OCI-LY1 (cell line): ENCODE data around the gene RNF151.

ENCODE experiments used
- H2AFZ ChIP-seq: fragments of 200-600 bp; sonication (generic), shearing (Covaris generic); 2 replicates; pipeline ENCODE4 v1.6.0; 2014; ENCODE audit warnings: antibody characterized with exemption, mild to moderate bottlenecking, low read length
- H3F3A ChIP-seq: fragments of 200-600 bp; sonication (generic), shearing (Covaris generic); 2 replicates; pipeline ENCODE4 v1.6.0; 2014; ENCODE audit warnings: mild to moderate bottlenecking, antibody characterized with exemption, low read length, moderate library complexity; ENCODE audit not compliant: insufficient read depth
- H3K27ac ChIP-seq: fragments of 200-600 bp; sonication (generic); 2 replicates; pipeline ENCODE4 v1.5.1; 2014; ENCODE audit warnings: low read length, mixed run types, mild to moderate bottlenecking, low read depth; ENCODE audit not compliant: poor library complexity, severe bottlenecking
- H3K27me3 ChIP-seq: fragments of 200-600 bp; sonication (generic); 2 replicates; pipeline ENCODE4 v1.6.0; 2014; ENCODE audit warnings: antibody characterized with exemption, mild to moderate bottlenecking, low read length, moderate library complexity; ENCODE audit not compliant: insufficient read depth
- H3K36me3 ChIP-seq: fragments of 200-600 bp; sonication (generic); 2 replicates; pipeline ENCODE4 v1.6.1; 2014; ENCODE audit warnings: mild to moderate bottlenecking, antibody characterized with exemption, low read length, moderate library complexity, mixed read lengths; ENCODE audit not compliant: insufficient read depth
- H3K4me1 ChIP-seq: fragments of 200-600 bp; sonication (generic); 2 replicates; pipeline ENCODE4 v1.5.1; 2014; ENCODE audit warnings: mild to moderate bottlenecking, low read length, moderate library complexity; ENCODE audit not compliant: insufficient read depth, severe bottlenecking
- H3K4me2 ChIP-seq: fragments of 200-600 bp; sonication (generic), shearing (Covaris generic); 2 replicates; pipeline ENCODE4 v1.6.1; 2014; ENCODE audit warnings: low read length
- H3K4me3 ChIP-seq: fragments of 200-600 bp; sonication (generic); 2 replicates; pipeline ENCODE4 v1.5.1; 2014; ENCODE audit warnings: low read length, low read depth, mild to moderate bottlenecking, mixed read lengths; ENCODE audit not compliant: poor library complexity, severe bottlenecking
- H3K79me2 ChIP-seq: fragments of 200-600 bp; shearing (Covaris generic); 2 replicates; pipeline ENCODE4 v1.6.1; 2016; ENCODE audit warnings: mixed run types, low read length, mixed read lengths; ENCODE audit not compliant: insufficient read depth
- H3K9ac ChIP-seq: fragments of 200-600 bp; sonication (generic), shearing (Covaris generic); 2 replicates; pipeline ENCODE4 v1.6.1; 2014; ENCODE audit warnings: mild to moderate bottlenecking, low read length, mixed read lengths
- H3K9me2 ChIP-seq: fragments of 200-600 bp; sonication (generic), shearing (Covaris generic); 2 replicates; pipeline ENCODE4 v1.6.1; 2014; ENCODE audit warnings: low read depth, mild to moderate bottlenecking, low read length, mixed read lengths
- H3K9me3 ChIP-seq: fragments of 200-600 bp; shearing (Covaris generic); 2 replicates; pipeline ENCODE4 v1.6.1; 2014; ENCODE audit warnings: low read length, mixed read lengths
- H4K20me1 ChIP-seq: fragments of 200-600 bp; sonication (generic), shearing (Covaris generic); 2 replicates; pipeline ENCODE4 v1.6.0; 2016; ENCODE audit warnings: mild to moderate bottlenecking, low read length; ENCODE audit not compliant: insufficient read depth
- EZH2 ChIP-seq: fragments of 200-600 bp; sonication (generic), shearing (Covaris generic); IDR thresholded peaks from 2 replicates; pipeline ENCODE4 v1.8.0; 2017; ENCODE audit warnings: borderline replicate concordance, mixed run types, mild to moderate bottlenecking, antibody characterized with exemption, low read length, moderate library complexity, mixed read lengths
- TF ChIP-seq, protein P1 (sequence below): fragments of 200-600 bp; sonication (generic), shearing (Covaris generic); IDR thresholded peaks from 2 replicates; pipeline ENCODE4 v1.5.1; 2017; ENCODE audit warnings: mild to moderate bottlenecking, antibody characterized with exemption, low read length, moderate library complexity, mixed read lengths

Gene RNF151

DNA sequence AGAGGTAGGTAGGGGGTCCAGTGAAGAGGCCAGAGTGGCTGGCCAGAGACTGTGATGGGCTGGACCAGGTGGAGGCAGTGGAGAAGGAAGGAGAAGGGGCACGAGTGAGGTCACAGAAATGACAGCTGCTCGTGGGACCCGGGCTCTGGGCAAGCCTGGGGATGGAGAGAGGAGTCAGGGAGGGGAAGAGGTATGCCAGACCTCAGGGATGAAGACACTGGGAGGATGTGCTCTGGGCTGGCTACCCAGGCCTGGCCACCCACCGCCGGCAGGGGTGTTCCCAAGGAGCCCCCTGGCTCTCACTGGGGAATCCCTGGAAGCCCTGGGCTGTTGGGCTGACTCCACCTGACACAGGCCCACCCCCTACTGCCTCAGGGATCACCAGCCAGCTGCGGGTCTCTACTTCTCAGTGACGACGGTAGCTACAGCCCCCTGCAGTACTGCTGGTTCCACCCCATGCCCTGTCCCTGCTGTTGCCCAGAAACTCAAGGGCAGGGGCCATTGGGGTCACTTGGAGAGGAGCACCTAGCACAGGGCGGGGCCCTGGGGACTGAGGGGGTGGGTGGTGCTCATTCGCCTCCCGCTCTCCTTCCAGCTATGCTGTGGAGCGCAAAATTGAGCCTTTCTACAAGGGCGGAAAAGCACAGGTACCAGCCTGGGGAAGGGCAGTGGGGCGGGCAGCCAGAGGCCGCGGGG lies 7.0 kb downstream of the RNF151 start:
- Histone ChIP-seq H3K9ac (no peak overlapping the region; the same call in 1 of the 2 replicates), H3K27me3 (no peaks in the 10 kb centered on the region), H3F3A (no peaks in the 10 kb centered on the region), H4K20me1 (no peaks in the 10 kb centered on the region), H3K27ac (no peak overlapping the region), H3K9me2 (no peaks in the 10 kb centered on the region), H3K4me1 (peaks cover 27% of the 10 kb centered on the region), H3K36me3 (peaks cover 46% of the 10 kb centered on the region), H3K79me2 (peaks cover 4% of the 10 kb centered on the region; the same call in 1 of the 2 replicates), H3K4me3 (peak overlapping the region; percentile 95), H3K9me3 (no peaks in the 10 kb centered on the region), H2AFZ (no peak overlapping the region), H3K4me2 (peak overlapping the region; percentile 86)
- TF ChIP-seq, protein P1, sequence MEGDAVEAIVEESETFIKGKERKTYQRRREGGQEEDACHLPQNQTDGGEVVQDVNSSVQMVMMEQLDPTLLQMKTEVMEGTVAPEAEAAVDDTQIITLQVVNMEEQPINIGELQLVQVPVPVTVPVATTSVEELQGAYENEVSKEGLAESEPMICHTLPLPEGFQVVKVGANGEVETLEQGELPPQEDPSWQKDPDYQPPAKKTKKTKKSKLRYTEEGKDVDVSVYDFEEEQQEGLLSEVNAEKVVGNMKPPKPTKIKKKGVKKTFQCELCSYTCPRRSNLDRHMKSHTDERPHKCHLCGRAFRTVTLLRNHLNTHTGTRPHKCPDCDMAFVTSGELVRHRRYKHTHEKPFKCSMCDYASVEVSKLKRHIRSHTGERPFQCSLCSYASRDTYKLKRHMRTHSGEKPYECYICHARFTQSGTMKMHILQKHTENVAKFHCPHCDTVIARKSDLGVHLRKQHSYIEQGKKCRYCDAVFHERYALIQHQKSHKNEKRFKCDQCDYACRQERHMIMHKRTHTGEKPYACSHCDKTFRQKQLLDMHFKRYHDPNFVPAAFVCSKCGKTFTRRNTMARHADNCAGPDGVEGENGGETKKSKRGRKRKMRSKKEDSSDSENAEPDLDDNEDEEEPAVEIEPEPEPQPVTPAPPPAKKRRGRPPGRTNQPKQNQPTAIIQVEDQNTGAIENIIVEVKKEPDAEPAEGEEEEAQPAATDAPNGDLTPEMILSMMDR, result no peak
- no peak for TF ChIP-seq EZH2

DNA sequence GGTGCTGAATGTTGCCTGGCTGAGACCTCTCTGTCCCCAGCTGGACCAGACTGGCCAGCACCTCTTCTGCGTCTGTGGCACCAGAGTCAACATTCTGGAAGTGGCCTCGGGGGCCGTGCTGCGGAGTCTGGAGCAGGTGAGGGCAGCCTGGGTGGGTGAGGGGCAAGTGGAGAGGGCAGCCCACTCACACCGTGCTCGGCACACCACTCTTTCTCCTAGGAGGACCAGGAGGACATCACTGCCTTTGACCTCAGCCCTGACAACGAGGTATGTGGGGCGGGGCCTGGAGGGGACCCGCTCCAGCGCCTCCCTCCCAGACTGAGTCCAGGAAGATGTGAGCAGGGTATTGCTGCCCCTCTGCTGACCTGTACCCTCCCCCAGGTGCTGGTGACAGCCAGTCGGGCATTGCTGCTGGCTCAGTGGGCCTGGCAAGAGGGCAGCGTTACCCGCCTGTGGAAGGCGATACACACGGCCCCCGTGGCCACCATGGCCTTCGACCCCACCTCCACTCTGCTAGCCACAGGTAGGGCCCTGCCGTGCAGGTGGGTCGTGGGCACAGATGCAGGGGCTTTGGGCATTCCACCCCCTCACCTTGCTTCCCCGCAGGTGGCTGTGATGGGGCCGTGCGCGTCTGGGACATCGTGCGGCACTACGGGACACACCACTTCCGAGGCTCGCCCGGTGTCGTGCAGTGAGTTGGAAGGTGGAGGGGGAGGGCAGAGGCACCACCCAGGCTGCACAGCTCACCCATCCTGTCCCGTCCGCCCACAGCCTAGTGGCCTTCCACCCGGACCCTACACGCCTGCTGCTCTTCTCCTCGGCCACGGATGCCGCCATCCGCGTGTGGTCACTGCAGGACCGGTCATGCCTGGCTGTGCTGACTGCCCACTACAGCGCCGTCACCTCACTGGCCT lies 7.8 kb downstream of the RNF151 start:
- no peaks in the 10 kb centered on the region for H3K9me3 ChIP-seq
- peaks cover 49% of the 10 kb centered on the region for H3K36me3 ChIP-seq
- H3K4me1 ChIP-seq, result peaks cover 30% of the 10 kb centered on the region
- no peak overlapping the region for H3K4me2 ChIP-seq
- H3F3A ChIP-seq, result no peaks in the 10 kb centered on the region
- H3K9ac ChIP-seq, result no peak overlapping the region
- H2AFZ ChIP-seq, result no peak overlapping the region
- H3K9me2 ChIP-seq, result no peaks in the 10 kb centered on the region
- no peak overlapping the region for H3K4me3 ChIP-seq
- no peaks in the 10 kb centered on the region for H4K20me1 ChIP-seq
- no peaks in the 10 kb centered on the region for H3K27me3 ChIP-seq
- H3K79me2 ChIP-seq, result peaks cover 4% of the 10 kb centered on the region; the same call in 1 of the 2 replicates
- TF ChIP-seq, protein P1, result no peak
- TF ChIP-seq EZH2, result no peak
- H3K27ac ChIP-seq, result no peak overlapping the region

DNA sequence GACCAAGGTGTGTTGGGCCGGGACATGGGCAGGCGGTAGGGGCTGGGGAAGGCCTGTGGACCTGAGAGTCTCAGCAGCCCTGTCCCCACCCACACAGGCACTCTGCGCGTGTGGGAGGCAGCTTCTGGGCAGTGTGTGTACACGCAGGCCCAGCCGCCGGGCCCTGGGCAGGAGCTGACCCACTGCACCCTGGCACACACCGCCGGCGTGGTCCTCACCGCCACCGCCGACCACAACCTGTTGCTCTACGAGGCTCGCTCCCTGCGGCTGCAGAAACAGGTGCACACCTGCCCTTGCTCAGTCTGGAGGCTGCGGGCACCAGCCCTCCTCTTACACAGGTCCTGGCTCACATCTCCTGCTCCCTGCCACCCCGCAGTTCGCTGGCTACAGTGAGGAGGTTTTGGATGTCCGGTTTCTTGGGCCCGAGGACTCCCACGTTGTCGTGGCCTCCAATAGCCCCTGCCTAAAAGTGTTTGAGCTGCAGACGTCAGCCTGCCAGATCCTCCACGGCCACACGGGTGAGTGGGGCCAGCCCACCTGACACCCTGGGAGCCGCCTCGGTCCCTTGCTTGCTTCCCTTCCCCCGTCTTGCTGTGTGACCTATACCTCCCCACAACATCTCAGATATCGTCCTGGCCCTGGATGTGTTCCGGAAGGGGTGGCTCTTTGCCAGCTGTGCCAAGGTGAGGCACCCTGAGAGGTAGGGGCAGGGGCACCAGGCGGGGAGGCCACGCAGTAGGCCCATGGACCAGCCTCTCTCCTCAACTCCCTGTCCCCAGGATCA lies 9.0 kb downstream of the RNF151 start:
- Histone ChIP-seq H4K20me1 (no peaks in the 10 kb centered on the region), H3F3A (no peaks in the 10 kb centered on the region), H3K9me2 (no peaks in the 10 kb centered on the region), H2AFZ (no peak overlapping the region), H3K9me3 (no peaks in the 10 kb centered on the region), H3K79me2 (peaks cover 4% of the 10 kb centered on the region; the same call in 1 of the 2 replicates), H3K9ac (no peak overlapping the region), H3K4me2 (no peak overlapping the region), H3K4me1 (peaks cover 26% of the 10 kb centered on the region), H3K27ac (no peak overlapping the region), H3K27me3 (no peaks in the 10 kb centered on the region; the same call in 1 of the 2 replicates), H3K4me3 (no peak overlapping the region), H3K36me3 (peaks cover 49% of the 10 kb centered on the region)
- no peak for TF ChIP-seq EZH2
- TF ChIP-seq, protein P1, result no peak
